Left lung (tissue), 10 donors: ENCODE measurements around the gene PDCD2L. TPM values are rescaled to one million over a fixed set of nuclear protein-coding genes. Genes with fewer than 3 reads are reported as not detected.

Source experiments
- ATAC-seq: fragments of 200-7000 bp; cut with Tn5 transposase; one replicate; pipeline ENCODE4 v1.9.1; 2020; ENCODE audit warnings: moderate library complexity
- DNase-seq, 4 donors: peaks; one replicate each; pipeline ENCODE4 v3.0.0-alpha.2; 2013 to 2020
- H3K27ac ChIP-seq, 2 donors: fragments of 200-600 bp; sonication (generic) in 1 of 2; one replicate each; pipeline versions ENCODE4 v1.5.0 to v1.8.0; 2020 to 2021
- H3K27me3 ChIP-seq, 2 donors: fragments of 200-600 bp; sonication (generic) in 1 of 2; one replicate each; pipeline versions ENCODE4 v1.5.0 to v1.8.0; 2020 to 2021
- H3K36me3 ChIP-seq, 2 donors: fragments of 200-600 bp; sonication (generic) in 1 of 2; one replicate each; pipeline versions ENCODE4 v1.5.0 to v1.8.0; 2020 to 2021
- H3K4me1 ChIP-seq, 2 donors: fragments of 200-600 bp; one replicate each; pipeline ENCODE4 v1.8.0; 2021
- H3K4me3 ChIP-seq, 2 donors: fragments of 200-600 bp; sonication (generic) in 1 of 2; one replicate each; pipeline versions ENCODE4 v1.5.0 to v1.8.0; 2020 to 2021; ENCODE audit warnings: mild to moderate bottlenecking in 1 of 2
- H3K9me3 ChIP-seq, 2 donors: fragments of 200-600 bp; sonication (generic) in 1 of 2; one replicate each; pipeline versions ENCODE4 v1.5.0 to v1.8.0; 2020 to 2021
- intact Hi-C, 2 donors: fragments of 100-400 bp; cut with DNase I; formaldehyde crosslinking; loops; one replicate each; pipeline versions ENCODE4 v1.11.2 to v1.14.2; 2022
- polyA plus RNA-seq, 6 donors: library from polyadenylated mRNA; unstranded; fragments of 120-200 nt; gene quantifications; one replicate each; pipeline ENCODE4 v1.2.1, GENCODE V29; 2013; ENCODE audit not compliant: insufficient read length in 6 of 6
- total RNA-seq, 2 donors: library from RNA; stranded (reverse); fragmentation: NEBNext Ultra II Directional; extraction: Animal tissue kit (Norgen Biotek cat#: 25700); gene quantifications; one replicate each; pipeline ENCODE4 v1.2.1, GENCODE V29; 2021
- TF ChIP-seq, protein P1 (sequence below), 2 donors: fragments of 200-600 bp; sonication (generic) in 1 of 2; IDR thresholded peaks; one replicate each; pipeline versions ENCODE4 v1.5.0 to v1.8.0; 2021; ENCODE audit warnings: antibody characterized with exemption in 2 of 2
- donor health status: DM: no; HTN: yes; CAD: no.
- donor health status: DM: no; HTN: no; CAD: no.

The PDCD2L gene
- total and polyA plus RNA-seq, 8 donors = 5.0 to 14.7 (median 12.0) TPM

DNA sequence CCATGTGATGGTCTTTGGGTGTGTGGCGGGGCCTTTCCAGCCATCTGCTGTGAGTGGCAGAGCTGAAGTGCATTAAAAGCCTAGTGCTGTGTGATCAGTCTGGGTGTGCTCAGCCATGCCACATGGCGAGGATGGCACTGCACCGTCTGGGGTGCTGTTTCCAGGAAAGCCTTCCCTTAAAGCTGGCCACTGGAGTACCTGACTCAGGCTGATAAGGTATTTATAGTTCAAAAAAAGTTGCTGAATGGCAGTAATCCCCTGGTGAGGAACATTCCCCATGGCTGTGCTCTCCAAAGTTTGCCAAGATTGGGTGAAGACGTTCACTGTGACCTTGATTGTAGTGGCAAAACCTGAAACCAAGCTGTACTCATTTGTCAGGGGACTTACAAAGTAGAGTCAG is 33.2 kb upstream of the PDCD2L start:
- Histone ChIP-seq H3K27ac (no peak overlapping the region), H3K4me3 (no peak overlapping the region), H3K27me3 (no peaks in the 10 kb centered on the region), H3K36me3 (peaks cover 0 to 90% of the 10 kb centered on the region in 2 donors), H3K4me1 (peaks cover 9 to 23% of the 10 kb centered on the region in 2 donors), H3K9me3 (no peaks in the 10 kb centered on the region)
- intact Hi-C loops = no loop called here
- ATAC-seq = no peak
- no peak for DNase-seq
- TF ChIP-seq, protein P1, sequence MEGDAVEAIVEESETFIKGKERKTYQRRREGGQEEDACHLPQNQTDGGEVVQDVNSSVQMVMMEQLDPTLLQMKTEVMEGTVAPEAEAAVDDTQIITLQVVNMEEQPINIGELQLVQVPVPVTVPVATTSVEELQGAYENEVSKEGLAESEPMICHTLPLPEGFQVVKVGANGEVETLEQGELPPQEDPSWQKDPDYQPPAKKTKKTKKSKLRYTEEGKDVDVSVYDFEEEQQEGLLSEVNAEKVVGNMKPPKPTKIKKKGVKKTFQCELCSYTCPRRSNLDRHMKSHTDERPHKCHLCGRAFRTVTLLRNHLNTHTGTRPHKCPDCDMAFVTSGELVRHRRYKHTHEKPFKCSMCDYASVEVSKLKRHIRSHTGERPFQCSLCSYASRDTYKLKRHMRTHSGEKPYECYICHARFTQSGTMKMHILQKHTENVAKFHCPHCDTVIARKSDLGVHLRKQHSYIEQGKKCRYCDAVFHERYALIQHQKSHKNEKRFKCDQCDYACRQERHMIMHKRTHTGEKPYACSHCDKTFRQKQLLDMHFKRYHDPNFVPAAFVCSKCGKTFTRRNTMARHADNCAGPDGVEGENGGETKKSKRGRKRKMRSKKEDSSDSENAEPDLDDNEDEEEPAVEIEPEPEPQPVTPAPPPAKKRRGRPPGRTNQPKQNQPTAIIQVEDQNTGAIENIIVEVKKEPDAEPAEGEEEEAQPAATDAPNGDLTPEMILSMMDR (IDR thresholded peaks at IDR 0.05) = no peak

DNA sequence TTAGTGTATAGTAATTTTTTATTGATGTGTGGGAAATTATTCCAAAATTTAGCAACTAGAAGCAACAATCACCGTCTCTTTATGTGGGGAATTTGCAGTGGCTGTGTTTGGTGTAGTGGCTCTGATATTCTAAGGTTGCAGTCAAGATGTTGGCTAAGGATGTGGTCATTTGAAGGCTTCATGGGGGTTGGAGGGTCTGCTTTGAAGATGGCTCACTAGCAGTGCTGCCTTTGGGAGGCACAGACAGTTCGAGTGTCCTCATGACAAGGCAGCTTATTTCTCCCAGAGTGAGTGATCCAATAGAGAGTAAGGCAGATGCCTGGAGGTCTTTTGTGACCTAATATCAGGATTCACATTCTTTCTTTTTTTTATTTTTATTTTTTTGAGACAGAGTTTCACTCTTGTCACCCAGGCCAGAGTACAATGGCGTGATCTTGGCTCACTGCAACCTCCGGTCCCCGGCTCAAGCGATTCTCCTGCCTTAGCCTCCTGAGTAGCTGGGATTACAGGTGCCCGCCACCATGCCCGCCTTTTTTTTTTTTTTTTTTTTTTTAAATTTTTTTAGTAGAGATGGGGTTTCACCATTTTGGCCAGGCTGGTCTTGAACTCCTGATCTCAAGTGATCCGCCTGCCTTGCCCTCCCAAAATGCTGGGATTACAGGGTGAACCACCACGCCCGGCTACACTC is 30.5 kb upstream of the PDCD2L start:
- intact Hi-C loops = no loop called here
- no peak for DNase-seq
- Histone ChIP-seq H3K9me3 (no peaks in the 10 kb centered on the region), H3K36me3 (peaks cover 0 to 98% of the 10 kb centered on the region in 2 donors), H3K4me1 (no peaks in the 10 kb centered on the region), H3K4me3 (no peak overlapping the region), H3K27me3 (no peaks in the 10 kb centered on the region), H3K27ac (no peak overlapping the region)
- TF ChIP-seq, protein P1 (IDR thresholded peaks at IDR 0.05) = no peak
- no peak for ATAC-seq

DNA sequence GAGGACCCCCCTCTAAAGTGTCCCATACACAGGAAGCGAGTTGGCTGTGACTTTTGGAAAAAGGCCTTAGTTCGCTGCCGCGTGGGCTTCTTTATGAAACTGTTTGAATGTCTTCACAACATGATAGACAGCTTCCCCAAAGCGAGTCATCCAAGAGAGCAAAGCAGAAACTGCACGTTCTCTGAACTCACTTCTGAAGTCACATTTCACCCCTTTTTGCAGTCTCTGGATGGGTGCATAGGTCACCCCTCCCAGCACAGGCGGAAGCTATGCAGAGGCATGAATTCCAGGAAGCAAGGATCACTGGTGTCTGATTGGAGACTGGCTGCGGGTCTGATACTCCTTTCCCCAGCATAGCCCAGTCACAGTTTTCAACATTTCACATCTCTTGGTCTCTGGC is 28.6 kb upstream of the PDCD2L start:
- TF ChIP-seq, protein P1 (IDR thresholded peaks at IDR 0.05) = no peak
- no peaks in the 10 kb centered on the region for H3K27me3 ChIP-seq
- intact Hi-C loops = no loop called here
- ATAC-seq (peak; percentile 29), DNase-seq (no peak)
- H3K4me1 ChIP-seq = no peaks in the 10 kb centered on the region
- peaks cover 0 to 98% of the 10 kb centered on the region in 2 donors for H3K36me3 ChIP-seq
- no peak overlapping the region for H3K4me3 ChIP-seq
- no peaks in the 10 kb centered on the region for H3K9me3 ChIP-seq
- H3K27ac ChIP-seq = no peak overlapping the region

DNA sequence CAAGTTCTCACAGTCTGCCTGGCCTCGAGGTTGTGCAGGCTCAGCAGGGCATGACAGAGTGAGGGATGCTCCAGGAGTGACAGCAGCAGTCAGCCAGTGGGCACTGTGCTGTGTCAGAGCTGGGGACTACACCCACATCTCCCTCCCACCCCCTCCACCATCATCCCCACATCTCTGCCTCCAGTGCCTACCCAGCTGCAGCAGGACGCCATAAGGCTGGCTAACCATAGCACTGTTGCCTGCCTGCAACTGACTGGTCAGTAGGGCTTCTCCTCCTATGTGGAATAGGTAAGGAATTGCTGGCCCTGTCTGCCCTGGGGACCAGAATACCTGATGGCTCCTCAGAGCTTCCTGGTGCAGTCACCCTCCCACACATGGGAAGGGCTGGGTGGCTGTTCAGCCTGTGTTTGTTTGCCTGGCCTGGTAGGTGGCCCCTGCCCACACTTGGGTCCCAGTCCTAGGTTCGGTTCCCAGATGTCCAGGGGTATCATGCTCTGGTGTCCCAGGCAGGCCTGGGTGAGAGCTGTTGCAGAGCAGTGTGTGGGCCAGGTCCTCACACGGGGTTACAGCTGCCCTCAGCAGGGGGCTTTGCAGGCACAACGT is 23.5 kb upstream of the PDCD2L start:
- Histone ChIP-seq H3K27ac (no peak overlapping the region), H3K36me3 (peaks cover 0 to 97% of the 10 kb centered on the region in 2 donors), H3K9me3 (no peaks in the 10 kb centered on the region), H3K4me1 (no peaks in the 10 kb centered on the region), H3K27me3 (no peaks in the 10 kb centered on the region), H3K4me3 (no peak overlapping the region)
- DNase-seq (no peak), ATAC-seq (no peak)
- intact Hi-C loops = no loop called here
- TF ChIP-seq, protein P1 (IDR thresholded peaks at IDR 0.05) = no peak

DNA sequence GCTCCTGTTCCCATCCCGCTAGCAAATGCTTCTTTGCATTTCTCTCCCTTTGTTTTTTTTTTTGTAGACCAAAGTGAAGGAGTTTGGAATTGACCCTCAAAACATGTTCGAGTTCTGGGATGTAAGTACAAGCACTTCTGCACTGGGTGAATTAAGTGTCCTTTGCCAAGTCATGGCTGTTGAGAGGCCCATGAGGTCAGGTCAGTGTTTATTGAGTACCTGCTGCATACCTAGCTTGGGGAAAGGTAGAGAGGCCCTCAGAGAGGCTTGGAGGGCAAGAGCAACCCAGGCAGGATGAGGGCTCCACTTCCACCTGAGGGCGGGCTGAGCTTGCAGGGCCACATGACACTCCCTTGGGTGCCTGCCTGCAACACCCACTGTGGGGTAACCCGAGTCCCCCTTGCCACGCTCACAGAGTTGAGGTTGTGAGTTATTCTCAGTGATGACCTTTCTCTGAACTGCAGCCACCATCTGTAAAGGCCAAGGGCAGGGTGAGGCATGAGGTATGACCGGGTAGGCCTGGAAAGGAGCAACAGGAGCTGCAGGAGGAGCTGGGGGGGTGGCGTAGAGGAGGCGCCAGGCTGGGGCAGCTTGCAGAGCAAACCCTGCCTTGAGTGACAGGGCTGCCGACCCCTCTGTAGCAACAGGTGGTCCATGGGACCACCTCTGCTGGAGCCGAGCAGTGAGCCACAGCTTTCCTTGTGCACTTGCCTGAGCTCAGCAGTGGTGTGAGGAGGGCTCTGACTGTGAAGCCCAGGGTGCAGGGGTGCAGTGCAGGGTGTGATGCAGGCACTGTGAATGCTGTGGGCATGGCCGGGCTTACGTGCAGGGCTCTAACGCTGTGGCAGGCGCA is 22.6 kb upstream of the PDCD2L start:
- H3K9me3 ChIP-seq = no peaks in the 10 kb centered on the region
- no peaks in the 10 kb centered on the region for H3K4me1 ChIP-seq
- intact Hi-C loops = no loop called here
- no peaks in the 10 kb centered on the region for H3K27me3 ChIP-seq
- H3K27ac ChIP-seq = no peak overlapping the region
- peak; percentile 68 for ATAC-seq
- no peak overlapping the region for H3K4me3 ChIP-seq
- TF ChIP-seq, protein P1 (IDR thresholded peaks at IDR 0.05) = no peak
- no peak for DNase-seq
- peaks cover 0 to 97% of the 10 kb centered on the region in 2 donors for H3K36me3 ChIP-seq
